ENCODE measurements around the gene TCFL5.
A peak's percentile ranks its signal among the peaks of the same experiment; 100 is the strongest.

The TCFL5 gene

GRCh38 chr20:62809530-62810428 is 51.8 kb downstream of the TCFL5 start:
- no peak for DNase-seq (ENCODE audit: low read depth)

- DNase-seq (ENCODE audit: low read depth): peak; percentile 71
These were observed 53.3 kb downstream of the TCFL5 start for GRCh38 chr20:62808211-62808865.

- DNase-seq (ENCODE audit: low read depth): no peak
These were observed 54.0 kb downstream of the TCFL5 start for GRCh38 chr20:62807444-62808210.

GRCh38 chr20:62806383-62807050 is 55.1 kb downstream of the TCFL5 start:
- DNase-seq (ENCODE audit: low read depth): no peak

GRCh38 chr20:62805711-62806382 is 55.8 kb downstream of the TCFL5 start:
- no peak for DNase-seq (ENCODE audit: low read depth)

DNA sequence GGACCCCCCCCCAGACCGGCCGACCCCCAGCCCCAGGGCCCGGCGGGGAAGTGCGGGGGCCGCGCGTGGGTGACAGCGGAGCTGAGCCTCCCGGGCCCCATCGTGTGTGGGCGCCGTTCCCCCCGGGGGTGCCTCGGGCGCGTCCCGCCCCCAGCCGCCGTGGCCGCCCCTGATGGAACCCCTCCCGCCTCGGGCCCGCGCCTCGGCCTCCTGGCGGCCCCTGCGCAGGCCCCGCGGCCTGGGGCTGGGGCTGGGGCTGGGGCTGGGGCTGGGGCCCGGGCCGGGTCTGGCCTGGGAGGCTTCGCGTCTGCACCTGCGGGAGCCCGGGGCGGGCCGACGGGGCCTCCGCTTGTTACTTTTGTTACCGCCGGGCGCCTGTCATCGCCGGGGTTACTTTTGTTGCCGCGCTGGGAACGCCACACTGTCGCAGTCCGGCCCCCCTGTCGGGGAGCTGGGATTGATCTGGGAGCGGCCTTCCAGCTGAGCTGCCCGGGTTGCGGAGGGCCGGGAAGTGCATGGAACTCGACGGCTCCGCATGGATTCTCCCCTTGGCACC is 56.4 kb downstream of the TCFL5 start:
- no peak for DNase-seq (ENCODE audit: low read depth)

GRCh38 chr20:62804627-62805154 is 56.9 kb downstream of the TCFL5 start, which contains the start of gene OGFR:
TSS of gene OGFR (plus strand) at chr20:62804835. CDS start at chr20:62804860, 25 bp downstream.
- peak; percentile 66 for DNase-seq (ENCODE audit: low read depth)

DNA sequence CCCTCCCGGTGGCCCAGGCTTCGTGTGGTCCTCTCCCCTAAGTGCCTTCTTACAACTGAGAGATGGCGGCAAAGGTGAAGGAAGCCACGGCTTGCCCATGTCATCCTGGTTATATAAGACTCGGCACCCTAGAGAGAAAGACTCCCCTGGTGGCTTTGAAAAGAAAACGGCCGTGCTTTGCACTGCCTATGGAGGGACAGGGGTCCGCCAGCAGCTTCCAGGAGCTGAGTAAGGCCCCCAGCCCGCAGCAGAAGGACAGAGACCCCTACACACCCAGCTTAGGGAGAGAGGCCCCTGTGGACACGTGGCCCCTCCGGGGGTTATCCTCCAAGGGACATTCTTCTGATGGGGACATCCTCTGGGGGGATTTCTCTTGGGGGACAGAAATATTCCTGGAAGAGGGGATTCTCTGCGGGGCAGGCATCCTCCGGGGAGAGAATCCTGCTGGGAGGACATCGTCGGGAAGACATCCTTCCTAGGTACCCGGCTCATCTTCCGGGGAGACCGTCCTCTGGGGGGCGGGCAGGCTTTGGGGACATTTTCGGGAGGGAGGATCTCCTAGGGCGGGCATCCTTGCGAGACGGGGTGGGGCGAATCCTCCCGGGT is 57.5 kb downstream of the TCFL5 start:
- no peak for DNase-seq (ENCODE audit: low read depth)

DNA sequence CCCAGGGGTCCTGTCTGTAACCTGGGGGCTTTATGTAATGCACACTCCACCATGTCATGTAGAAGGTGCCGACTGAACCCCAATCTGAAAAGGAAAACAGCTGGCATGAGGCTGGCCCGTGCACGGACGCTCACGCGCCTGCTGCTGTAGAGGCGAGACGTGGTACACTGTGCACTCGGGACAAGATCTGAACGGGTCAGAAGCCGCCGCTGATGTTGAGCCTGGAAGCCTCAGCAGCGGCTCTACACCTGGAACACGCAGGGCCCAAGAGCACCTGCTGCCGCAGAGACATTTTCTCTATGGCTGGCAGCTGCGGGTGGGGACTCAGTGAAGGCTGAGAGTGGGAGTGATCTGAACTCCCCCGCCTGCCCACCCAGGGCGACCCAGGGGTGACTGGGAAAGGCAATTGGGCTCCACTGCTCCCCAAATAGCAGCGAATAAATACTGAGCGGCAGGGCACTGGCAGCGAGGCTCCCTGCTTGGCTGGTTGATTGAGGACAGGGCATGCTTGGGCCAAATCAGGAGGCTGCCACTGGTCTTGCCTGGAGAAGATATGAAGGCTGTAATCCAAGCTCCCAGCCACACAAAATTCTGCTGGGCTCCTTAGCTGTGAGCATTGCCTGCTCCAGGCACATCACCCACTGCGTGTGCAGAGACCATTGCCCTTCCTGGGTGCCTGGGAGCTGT is 59.5 kb downstream of the TCFL5 start:
- no peak for DNase-seq (ENCODE audit: low read depth)

DNA sequence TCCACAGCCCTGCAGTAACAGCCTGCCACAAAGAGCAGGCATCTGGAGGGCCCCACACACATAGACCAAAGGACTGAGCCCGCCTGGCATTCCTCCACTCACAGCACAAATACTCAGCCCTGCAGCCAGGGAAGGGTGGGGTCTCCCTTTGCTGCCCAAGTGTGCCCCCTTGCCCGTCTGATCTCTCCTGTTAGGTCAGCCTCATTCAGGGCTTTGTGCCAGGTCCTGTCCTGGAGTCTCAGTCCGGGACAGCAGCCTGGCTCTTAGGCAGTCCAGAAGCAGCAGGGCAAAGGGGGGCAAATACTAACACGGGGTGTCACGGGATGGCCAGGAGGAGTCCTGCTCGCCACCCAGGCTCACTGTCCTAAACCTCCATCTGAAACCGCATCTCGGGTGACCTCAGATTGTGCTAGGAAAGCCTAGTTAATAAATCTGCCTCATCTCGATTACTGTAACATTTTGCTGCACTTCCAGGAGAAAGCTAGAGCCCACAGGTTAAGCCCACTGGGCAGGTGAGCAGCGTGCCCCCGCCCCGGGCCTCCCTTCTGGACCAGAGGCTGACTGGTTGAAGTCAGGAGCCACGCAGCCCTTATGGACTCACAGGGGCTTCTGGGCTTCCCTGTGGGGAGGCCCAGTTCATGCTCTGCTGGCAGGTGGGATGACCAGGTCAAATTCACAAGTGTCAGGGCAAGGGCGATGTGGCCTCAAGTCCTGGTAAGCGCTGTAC is 60.2 kb downstream of the TCFL5 start:
- DNase-seq (ENCODE audit: low read depth): no peak

- DNase-seq (ENCODE audit: low read depth): no peak
These were observed 61.0 kb downstream of the TCFL5 start for GRCh38 chr20:62800314-62801259.

DNA sequence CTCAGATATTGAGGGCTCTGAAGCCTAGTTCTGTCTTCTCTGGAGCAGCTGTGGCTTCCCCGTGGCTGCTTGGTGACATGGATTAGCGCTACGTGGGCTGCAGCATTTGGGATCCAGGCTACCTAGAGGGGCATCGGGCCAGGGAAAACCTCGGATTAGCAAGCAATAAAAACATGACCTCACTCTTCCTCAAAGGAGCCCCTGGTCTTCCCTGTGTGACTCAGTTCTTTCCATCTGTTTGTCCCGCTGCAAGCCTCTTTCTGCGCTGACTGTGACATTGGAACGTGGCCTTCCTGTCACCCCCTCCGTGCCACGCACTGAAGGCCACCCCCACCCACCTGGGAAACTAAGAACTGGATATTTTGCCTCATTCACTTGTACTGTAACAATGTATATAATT is 61.7 kb downstream of the TCFL5 start:
- no peak for DNase-seq (ENCODE audit: low read depth)

DNA sequence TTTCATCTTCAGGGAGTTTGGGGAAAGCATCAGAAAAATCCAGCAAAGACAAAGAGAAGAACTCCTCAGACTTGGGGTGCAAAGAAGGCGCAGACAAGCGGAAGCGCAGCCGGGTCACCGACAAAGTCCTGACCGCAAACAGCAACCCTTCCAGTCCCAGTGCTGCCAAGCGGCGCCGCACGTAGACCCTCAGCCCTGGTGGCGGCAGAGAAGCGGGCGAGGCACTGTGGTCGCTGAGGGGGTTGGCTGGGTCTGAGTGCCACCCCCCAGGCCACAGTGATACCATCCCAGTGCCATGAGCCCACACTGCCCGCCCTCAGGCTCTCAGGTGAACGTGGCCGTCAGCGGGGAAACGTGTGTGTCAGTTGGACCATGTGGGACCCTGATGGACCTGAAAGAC is 62.2 kb downstream of the TCFL5 start:
- no peak for DNase-seq (ENCODE audit: low read depth)

DNA sequence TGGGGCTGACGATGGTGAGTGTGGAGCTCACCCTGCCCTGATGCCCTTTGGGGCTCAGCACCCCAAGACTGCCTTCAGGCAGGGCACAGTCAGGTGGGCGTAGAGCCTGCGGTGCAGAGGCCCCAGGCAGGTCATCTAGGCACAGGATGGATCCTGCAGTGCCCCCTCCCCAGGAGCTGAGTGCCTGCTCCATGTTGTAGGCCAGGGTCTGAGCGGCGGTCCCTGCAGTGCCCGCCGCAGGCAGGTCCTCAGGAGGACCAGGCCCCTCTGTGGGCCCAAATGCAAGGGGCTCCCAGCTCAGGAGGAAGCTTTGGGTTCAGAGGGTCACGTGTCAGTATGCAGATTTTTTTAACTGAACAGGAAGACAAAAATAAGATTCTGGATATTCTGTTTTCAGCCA is 62.6 kb downstream of the TCFL5 start:
- DNase-seq (ENCODE audit: low read depth): no peak

- no peak for DNase-seq (ENCODE audit: low read depth)
These were observed 63.7 kb downstream of the TCFL5 start for GRCh38 chr20:62797671-62798532.

- no peak for DNase-seq (ENCODE audit: low read depth)
These were observed 64.7 kb downstream of the TCFL5 start for GRCh38 chr20:62796699-62797491.

All from activated gamma-delta T cell treated with anti-CD3 and anti-CD28 coated beads, Interleukin-2, amount 50 U/mL, for 16 hours (primary cell).